Neural progenitor cell (in vitro differentiated cells): ENCODE results near the gene CHD9NB.

Experiments used
- CTCF ChIP-seq: fragments of 200-600 bp; sonication (generic); IDR thresholded peaks from 2 replicates; pipeline ENCODE4 v1.5.1; 2017; ENCODE audit warnings: antibody characterized with exemption, mild to moderate bottlenecking
- EZH2phosphoT487 ChIP-seq: fragments of 200-600 bp; sonication (generic); IDR thresholded peaks from 2 replicates; pipeline ENCODE4 v1.6.1; 2017; ENCODE audit warnings: antibody characterized with exemption

- no peak for TF ChIP-seq CTCF
- TF ChIP-seq EZH2phosphoT487, result no peak
Observed at GRCh38 chr16:53061256-53061655, 8.6 kb upstream of the CHD9NB start.
